ENCODE data around the gene CCSAP. TPM values are rescaled to one million over a fixed set of nuclear protein-coding genes. Genes with fewer than 3 reads are reported as not detected.

CCSAP gene
- total and polyA plus RNA-seq, 2 of the 13 experiments (the other 11 are each of a cell fraction or from before 2014, with no cell fraction given) = 3.7 to 9.0 TPM

GRCh38 chr1:229296541-229296941, 46.3 kb downstream of the CCSAP start (continued):
- TF ChIP-seq UBTF (CRISPR knock-in tag; IDR thresholded peaks at IDR 0.05) = no peak
- no peak for TF ChIP-seq HMG20A (CRISPR knock-in tag; IDR thresholded peaks at IDR 0.05; ENCODE audit: borderline replicate concordance)
- no peak for TF ChIP-seq ZNF7 (CRISPR knock-in tag; IDR thresholded peaks at IDR 0.05)
- TF ChIP-seq, protein P1, sequence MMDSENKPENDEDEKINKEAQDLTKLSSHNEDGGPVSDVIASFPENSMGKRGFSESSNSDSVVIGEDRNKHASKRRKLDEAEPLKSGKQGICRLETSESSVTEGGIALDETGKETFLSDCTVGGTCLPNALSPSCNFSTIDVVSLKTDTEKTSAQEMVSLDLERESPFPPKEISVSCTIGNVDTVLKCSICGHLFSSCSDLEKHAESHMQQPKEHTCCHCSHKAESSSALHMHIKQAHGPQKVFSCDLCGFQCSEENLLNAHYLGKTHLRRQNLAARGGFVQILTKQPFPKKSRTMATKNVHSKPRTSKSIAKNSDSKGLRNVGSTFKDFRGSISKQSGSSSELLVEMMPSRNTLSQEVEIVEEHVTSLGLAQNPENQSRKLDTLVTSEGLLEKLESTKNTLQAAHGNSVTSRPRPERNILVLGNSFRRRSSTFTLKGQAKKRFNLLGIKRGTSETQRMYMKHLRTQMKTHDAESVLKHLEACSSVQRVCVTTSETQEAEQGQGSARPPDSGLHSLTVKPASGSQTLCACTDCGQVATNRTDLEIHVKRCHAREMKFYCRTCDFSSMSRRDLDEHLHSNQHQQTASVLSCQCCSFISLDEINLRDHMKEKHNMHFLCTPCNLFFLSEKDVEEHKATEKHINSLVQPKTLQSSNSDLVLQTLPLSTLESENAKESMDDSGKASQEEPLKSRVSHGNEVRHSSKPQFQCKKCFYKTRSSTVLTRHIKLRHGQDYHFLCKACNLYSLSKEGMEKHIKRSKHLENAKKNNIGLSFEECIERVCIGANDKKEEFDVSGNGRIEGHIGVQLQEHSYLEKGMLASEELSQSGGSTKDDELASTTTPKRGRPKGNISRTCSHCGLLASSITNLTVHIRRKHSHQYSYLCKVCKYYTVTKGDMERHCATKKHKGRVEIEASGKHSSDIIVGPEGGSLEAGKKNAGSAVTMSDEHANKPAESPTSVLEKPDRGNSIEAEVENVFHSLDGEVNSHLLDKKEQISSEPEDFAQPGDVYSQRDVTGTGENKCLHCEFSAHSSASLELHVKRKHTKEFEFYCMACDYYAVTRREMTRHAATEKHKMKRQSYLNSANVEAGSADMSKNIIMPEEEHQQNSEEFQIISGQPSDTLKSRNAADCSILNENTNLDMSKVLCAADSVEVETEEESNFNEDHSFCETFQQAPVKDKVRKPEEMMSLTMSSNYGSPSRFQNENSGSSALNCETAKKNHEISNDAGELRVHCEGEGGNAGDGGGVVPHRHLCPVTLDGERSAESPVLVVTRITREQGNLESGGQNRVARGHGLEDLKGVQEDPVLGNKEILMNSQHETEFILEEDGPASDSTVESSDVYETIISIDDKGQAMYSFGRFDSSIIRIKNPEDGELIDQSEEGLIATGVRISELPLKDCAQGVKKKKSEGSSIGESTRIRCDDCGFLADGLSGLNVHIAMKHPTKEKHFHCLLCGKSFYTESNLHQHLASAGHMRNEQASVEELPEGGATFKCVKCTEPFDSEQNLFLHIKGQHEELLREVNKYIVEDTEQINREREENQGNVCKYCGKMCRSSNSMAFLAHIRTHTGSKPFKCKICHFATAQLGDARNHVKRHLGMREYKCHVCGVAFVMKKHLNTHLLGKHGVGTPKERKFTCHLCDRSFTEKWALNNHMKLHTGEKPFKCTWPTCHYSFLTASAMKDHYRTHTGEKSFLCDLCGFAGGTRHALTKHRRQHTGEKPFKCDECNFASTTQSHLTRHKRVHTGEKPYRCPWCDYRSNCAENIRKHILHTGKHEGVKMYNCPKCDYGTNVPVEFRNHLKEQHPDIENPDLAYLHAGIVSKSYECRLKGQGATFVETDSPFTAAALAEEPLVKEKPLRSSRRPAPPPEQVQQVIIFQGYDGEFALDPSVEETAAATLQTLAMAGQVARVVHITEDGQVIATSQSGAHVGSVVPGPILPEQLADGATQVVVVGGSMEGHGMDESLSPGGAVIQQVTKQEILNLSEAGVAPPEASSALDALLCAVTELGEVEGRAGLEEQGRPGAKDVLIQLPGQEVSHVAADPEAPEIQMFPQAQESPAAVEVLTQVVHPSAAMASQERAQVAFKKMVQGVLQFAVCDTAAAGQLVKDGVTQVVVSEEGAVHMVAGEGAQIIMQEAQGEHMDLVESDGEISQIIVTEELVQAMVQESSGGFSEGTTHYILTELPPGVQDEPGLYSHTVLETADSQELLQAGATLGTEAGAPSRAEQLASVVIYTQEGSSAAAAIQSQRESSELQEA (CRISPR knock-in tag; IDR thresholded peaks at IDR 0.05; ENCODE audit: not compliant biosample characterization) = no peak
- no peak for TF ChIP-seq ZNF891 (CRISPR knock-in tag; IDR thresholded peaks at IDR 0.05)
- no peak for TF ChIP-seq ZNF33B (CRISPR knock-in tag; IDR thresholded peaks at IDR 0.05)
- no peak for TF ChIP-seq ZNF777 (CRISPR knock-in tag; IDR thresholded peaks at IDR 0.05)
